Inflammatory macrophage (primary cell): ENCODE data around the gene TNKS2.
"Not testable (repeated sequence)": the region's sequence is repeated elsewhere in the genome, so short reads cannot be mapped to it uniquely, and the experiment has no call there.

ENCODE experiments used
- DNase-seq, 2 donors: peaks; one replicate each; pipeline ENCODE4 v3.0.0-alpha.2; 2020 to 2022

TNKS2 gene

GRCh38 chr10:91797048-91797690, 1.1 kb upstream of the TNKS2 start:
- DNase-seq, result no peak

- peak; percentile 77 to 87 for DNase-seq
These were observed 704 bp downstream of the TNKS2 start for GRCh38 chr10:91798649-91799611.

GRCh38 chr10:91799612-91799975, 1.4 kb downstream of the TNKS2 start:
- DNase-seq, result no peak

- no peak for DNase-seq
These were observed 2.0 kb downstream of the TNKS2 start for GRCh38 chr10:91800182-91800581.

GRCh38 chr10:91800756-91801155, 2.5 kb downstream of the TNKS2 start:
- DNase-seq, result no peak

GRCh38 chr10:91803386-91804125, 5.3 kb downstream of the TNKS2 start:
- no peak for DNase-seq

GRCh38 chr10:91804126-91804510, 5.9 kb downstream of the TNKS2 start:
- no peak for DNase-seq

- no peak for DNase-seq
These were observed 7.0 kb downstream of the TNKS2 start for GRCh38 chr10:91805110-91805838.

- not testable (repeated sequence) for DNase-seq
These were observed 9.0 kb downstream of the TNKS2 start for GRCh38 chr10:91807264-91807663.

- DNase-seq, result no peak
These were observed 15.0 kb downstream of the TNKS2 start for GRCh38 chr10:91813251-91813650.

- no peak for DNase-seq
These were observed 18.8 kb downstream of the TNKS2 start for GRCh38 chr10:91816981-91817380.

- DNase-seq, result no peak
These were observed 21.9 kb downstream of the TNKS2 start for GRCh38 chr10:91820144-91820543.

GRCh38 chr10:91824076-91824475, 25.9 kb downstream of the TNKS2 start:
- DNase-seq, result no peak

- DNase-seq, result no peak
These were observed 31.0 kb downstream of the TNKS2 start for GRCh38 chr10:91829268-91829667.

GRCh38 chr10:91838199-91838598, 40.0 kb downstream of the TNKS2 start:
- no peak for DNase-seq

- DNase-seq, result no peak
These were observed 44.9 kb downstream of the TNKS2 start for GRCh38 chr10:91843083-91843482.

- DNase-seq, result no peak
These were observed 58.4 kb downstream of the TNKS2 start for GRCh38 chr10:91856637-91857036.

- no peak for DNase-seq
These were observed 62.7 kb downstream of the TNKS2 start for GRCh38 chr10:91860885-91861284.

- no peak for DNase-seq
These were observed 65.9 kb downstream of the TNKS2 start for GRCh38 chr10:91864099-91864498.

- DNase-seq, result no peak
These were observed 66.5 kb downstream of the TNKS2 start for GRCh38 chr10:91864744-91865143.

- DNase-seq, result no peak
These were observed 67.4 kb downstream of the TNKS2 start for GRCh38 chr10:91865562-91866081.

- no peak for DNase-seq
These were observed 76.9 kb downstream of the TNKS2 start for GRCh38 chr10:91875156-91875555.
